ENCODE measurements around the gene ARL6IP6. TPM values are rescaled to one million over a fixed set of nuclear protein-coding genes. Genes with fewer than 3 reads are reported as not detected.

Gene ARL6IP6
- total and polyA plus RNA-seq, 2 of the 13 experiments (the other 11 are each of a cell fraction or from before 2014, with no cell fraction given), result 45.0 to 65.9 TPM

DNA sequence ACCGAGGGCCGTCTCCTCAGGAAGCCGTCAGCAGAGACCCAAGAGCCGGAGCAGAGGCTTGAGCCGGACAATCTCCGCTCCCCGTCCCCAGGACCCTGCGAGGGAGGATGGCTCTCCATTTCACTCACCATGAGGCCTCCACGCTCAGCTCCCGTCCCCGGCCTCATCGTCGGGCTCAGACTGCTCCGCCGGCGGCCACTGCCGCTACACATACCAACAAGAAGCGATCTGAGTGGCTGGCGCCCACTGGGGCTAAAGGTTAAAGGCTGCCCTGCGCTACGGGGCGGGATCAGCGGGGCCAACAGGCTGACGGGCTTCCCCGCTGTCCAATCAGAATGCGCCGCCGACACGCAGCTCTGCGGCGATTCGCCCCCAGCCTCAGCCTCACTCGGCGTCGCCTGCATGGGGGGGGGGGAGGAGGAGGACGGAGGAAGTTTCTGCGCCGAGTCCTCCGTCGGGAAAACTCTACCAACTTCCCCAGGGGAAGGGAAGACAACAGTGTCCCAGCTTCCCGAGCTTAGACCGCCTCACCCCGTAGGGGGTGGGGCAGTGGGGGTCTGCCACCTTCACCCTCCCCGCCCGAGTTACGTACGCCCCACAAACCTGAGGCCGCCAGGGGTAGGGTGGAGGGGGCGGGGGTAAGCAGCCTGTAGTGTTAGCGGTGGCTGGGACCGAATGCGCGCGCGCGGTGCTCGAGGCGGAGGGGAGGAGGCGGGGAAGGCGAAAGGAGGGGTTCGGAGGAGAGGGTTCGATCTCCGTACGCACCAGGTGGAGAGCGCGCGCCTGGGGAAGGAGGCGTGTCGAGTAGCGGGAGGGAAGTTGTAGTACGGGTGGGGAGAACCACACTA is 968 bp upstream of the ARL6IP6 start, which contains the start of gene PRPF40A (continued):
- TF ChIP-seq ZSCAN21 (CRISPR knock-in tag; IDR thresholded peaks at IDR 0.05; ENCODE audit: borderline replicate concordance) (peak; percentile 54; the same call in 1 of the 2 replicates), ZNF230 (CRISPR knock-in tag; IDR thresholded peaks at IDR 0.05) (peak; percentile 87; the same call in 1 of the 2 replicates), KAT7 (CRISPR knock-in tag; IDR thresholded peaks at IDR 0.05; ENCODE audit: borderline replicate concordance) (no peak; the same call in 1 of the 2 replicates), GFI1 (CRISPR knock-in tag; IDR thresholded peaks at IDR 0.05; ENCODE audit: borderline replicate concordance) (no peak; the same call in 1 of the 2 replicates), HDAC1 (CRISPR knock-in tag; IDR thresholded peaks at IDR 0.05) (peak; percentile 82), TCF12 (IDR thresholded peaks at IDR 0.05) (no peak), TCF12 (CRISPR knock-in tag; IDR thresholded peaks at IDR 0.05) (peak; percentile 73; the same call in 1 of the 2 replicates), ARID4A (CRISPR knock-in tag; IDR thresholded peaks at IDR 0.05; ENCODE audit: borderline replicate concordance) (peak; percentile 74; the same call in 1 of the 2 replicates), ZNF329 (CRISPR knock-in tag; IDR thresholded peaks at IDR 0.05; ENCODE audit: low read depth) (peak; percentile 77; the same call in 1 of the 2 replicates), HNF4G (IDR thresholded peaks at IDR 0.05; ENCODE audit: borderline replicate concordance, low read depth, low read length) (peak; percentile 72), HNF4G (CRISPR knock-in tag; IDR thresholded peaks at IDR 0.05; ENCODE audit: borderline replicate concordance, low read depth) (peak; percentile 12; the same call in 1 of the 2 replicates), KMT2A (CRISPR knock-in tag; IDR thresholded peaks at IDR 0.05) (peak; percentile 97), CREM (IDR thresholded peaks at IDR 0.05) (peak; percentile 96), CREM (CRISPR knock-in tag; IDR thresholded peaks at IDR 0.05) (peak; percentile 52; the same call in 1 of the 2 replicates), ZNF296 (CRISPR knock-in tag; conservative IDR thresholded peaks at IDR 0.05) (no peak), ZNF772 (CRISPR knock-in tag; IDR thresholded peaks at IDR 0.05) (peak; percentile 44; the same call in 1 of the 2 replicates), ZNF773 (CRISPR knock-in tag; IDR thresholded peaks at IDR 0.05; ENCODE audit: borderline replicate concordance) (no peak), RAD21 (CRISPR knock-in tag; IDR thresholded peaks at IDR 0.05) (0 out of 2 replicates have a peak, but pooled peaks have one; percentile 19), RORA (CRISPR knock-in tag; IDR thresholded peaks at IDR 0.05) (no peak), ZNF460 (CRISPR knock-in tag; IDR thresholded peaks at IDR 0.05; ENCODE audit: borderline replicate concordance) (no peak; the same call in 1 of the 2 replicates), RXRB (CRISPR knock-in tag; IDR thresholded peaks at IDR 0.05; ENCODE audit: borderline replicate concordance) (peak; percentile 48; the same call in 1 of the 2 replicates), ARNT (IDR thresholded peaks at IDR 0.05) (no peak), SRF (IDR thresholded peaks at IDR 0.05; ENCODE audit: low read depth, low read length) (no peak), KLF9 (CRISPR knock-in tag; IDR thresholded peaks at IDR 0.05; ENCODE audit: low read depth) (peak; percentile 50; the same call in 1 of the 2 replicates)
- TF ChIP-seq, protein P1, sequence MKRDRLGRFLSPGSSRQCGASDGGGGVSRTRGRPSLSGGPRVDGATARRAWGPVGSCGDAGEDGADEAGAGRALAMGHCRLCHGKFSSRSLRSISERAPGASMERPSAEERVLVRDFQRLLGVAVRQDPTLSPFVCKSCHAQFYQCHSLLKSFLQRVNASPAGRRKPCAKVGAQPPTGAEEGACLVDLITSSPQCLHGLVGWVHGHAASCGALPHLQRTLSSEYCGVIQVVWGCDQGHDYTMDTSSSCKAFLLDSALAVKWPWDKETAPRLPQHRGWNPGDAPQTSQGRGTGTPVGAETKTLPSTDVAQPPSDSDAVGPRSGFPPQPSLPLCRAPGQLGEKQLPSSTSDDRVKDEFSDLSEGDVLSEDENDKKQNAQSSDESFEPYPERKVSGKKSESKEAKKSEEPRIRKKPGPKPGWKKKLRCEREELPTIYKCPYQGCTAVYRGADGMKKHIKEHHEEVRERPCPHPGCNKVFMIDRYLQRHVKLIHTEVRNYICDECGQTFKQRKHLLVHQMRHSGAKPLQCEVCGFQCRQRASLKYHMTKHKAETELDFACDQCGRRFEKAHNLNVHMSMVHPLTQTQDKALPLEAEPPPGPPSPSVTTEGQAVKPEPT (CRISPR knock-in tag; IDR thresholded peaks at IDR 0.05; ENCODE audit: low read depth), result 0 out of 2 replicates have a peak, but pooled peaks have one; percentile 57
